ENCODE measurements around the gene TMEM132E. TPM values are rescaled to one million over a fixed set of nuclear protein-coding genes. Genes with fewer than 3 reads are reported as not detected.

Gene TMEM132E
- total and polyA plus RNA-seq, 11 donors, result 0.04 to 0.20 (median 0.09) TPM; not detected in 8

DNA sequence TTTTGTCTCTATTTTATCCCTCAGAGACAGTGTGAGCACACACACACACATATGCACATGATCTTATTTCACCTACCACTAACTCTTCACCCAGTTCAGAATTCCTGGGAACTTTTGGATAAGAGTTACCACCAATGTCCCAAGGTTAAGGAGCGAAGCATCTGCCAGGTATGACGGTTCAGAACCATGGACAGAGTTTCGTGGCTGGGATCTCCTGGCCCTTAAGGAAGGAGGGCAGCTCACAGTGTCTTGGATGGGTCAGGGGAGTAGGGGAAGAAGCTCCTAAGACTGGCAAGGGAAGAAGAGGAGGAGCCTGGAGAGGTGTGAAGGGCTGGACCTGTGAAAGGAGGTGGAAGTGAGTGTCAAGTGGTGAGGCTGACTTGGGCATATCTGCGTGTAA, 23.0 kb upstream of the TMEM132E start:
- Histone ChIP-seq H3K4me1 (no peaks in the 10 kb centered on the region), H3K9me3 (no peaks in the 10 kb centered on the region), H3K27me3 (peaks cover 0 to 50% (median 10%) of the 10 kb centered on the region in 9 donors), H3K27ac (no peak overlapping the region), H3K36me3 (no peaks in the 10 kb centered on the region), H3K4me3 (no peak overlapping the region)
- 9 to 19% (median 11%) methylated on average over 4 of the region's 4 CpGs for WGBS, 4 donors
- intact Hi-C loops (cut with DNase I), result loop anchor here in 2 of 10 donors (10.0 kb wide), 2 partner anchors 58 to 78 kb away; no protein-coding TSS in a partner anchor
- DNase-seq (no peak), ATAC-seq (no peak)
- TF ChIP-seq, protein P1, sequence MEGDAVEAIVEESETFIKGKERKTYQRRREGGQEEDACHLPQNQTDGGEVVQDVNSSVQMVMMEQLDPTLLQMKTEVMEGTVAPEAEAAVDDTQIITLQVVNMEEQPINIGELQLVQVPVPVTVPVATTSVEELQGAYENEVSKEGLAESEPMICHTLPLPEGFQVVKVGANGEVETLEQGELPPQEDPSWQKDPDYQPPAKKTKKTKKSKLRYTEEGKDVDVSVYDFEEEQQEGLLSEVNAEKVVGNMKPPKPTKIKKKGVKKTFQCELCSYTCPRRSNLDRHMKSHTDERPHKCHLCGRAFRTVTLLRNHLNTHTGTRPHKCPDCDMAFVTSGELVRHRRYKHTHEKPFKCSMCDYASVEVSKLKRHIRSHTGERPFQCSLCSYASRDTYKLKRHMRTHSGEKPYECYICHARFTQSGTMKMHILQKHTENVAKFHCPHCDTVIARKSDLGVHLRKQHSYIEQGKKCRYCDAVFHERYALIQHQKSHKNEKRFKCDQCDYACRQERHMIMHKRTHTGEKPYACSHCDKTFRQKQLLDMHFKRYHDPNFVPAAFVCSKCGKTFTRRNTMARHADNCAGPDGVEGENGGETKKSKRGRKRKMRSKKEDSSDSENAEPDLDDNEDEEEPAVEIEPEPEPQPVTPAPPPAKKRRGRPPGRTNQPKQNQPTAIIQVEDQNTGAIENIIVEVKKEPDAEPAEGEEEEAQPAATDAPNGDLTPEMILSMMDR (IDR thresholded peaks at IDR 0.05), result no peak
- TF ChIP-seq POLR2A (IDR thresholded peaks at IDR 0.05), result no peak

DNA sequence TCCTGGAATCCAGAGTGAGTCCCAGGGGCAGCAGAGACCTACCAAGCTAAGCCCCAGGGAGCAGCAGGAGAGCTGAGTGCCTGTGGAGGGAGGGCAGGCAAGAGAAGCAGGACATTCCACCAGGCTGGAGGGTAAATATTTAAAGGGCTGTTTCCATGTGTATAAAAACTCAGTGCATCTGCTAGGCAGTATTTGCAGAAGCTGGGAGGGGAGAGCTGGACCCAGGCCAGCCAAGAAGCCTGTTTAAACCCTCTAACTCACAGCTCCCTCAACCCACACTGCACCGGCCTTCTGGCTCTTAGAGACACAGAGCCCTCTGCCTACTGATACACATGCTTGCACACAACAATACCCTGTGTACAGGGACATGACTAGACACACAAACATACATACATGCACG, 22.5 kb upstream of the TMEM132E start:
- no peak overlapping the region for H3K27ac ChIP-seq
- no peak for DNase-seq
- no peak for TF ChIP-seq POLR2A (IDR thresholded peaks at IDR 0.05)
- TF ChIP-seq, protein P1 (IDR thresholded peaks at IDR 0.05), result no peak
- H3K9me3 ChIP-seq, result no peaks in the 10 kb centered on the region
- no peak overlapping the region for H3K4me3 ChIP-seq
- WGBS, 4 donors, result 78 to 86% (median 81%) methylated on average over 2 of the region's 2 CpGs
- ATAC-seq, result no peak
- no peaks in the 10 kb centered on the region for H3K4me1 ChIP-seq
- H3K27me3 ChIP-seq, result peaks cover 0 to 47% (median 10%) of the 10 kb centered on the region in 9 donors
- H3K36me3 ChIP-seq, result no peaks in the 10 kb centered on the region
- intact Hi-C loops (cut with DNase I), result loop anchor here in 2 of 10 donors (10.0 kb wide), 2 partner anchors 58 to 78 kb away; no protein-coding TSS in a partner anchor

DNA sequence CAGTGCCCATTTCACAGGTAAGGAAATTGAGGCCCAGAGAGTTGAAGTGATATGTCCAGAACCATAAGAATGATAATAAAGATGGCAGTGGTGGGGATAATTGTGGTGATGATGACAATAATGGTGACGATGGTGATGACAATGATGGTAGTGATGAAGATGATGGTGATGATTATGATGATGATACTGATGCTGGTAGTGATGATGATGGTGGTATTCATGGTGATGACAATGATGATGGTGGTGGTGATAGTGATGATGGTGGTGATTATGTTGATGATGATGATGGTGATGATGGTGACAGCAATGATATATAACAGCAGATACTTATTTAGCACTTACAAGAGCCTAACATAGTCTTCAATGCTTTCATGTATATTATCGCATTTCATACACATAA, 18.1 kb upstream of the TMEM132E start:
- Histone ChIP-seq H3K36me3 (no peaks in the 10 kb centered on the region), H3K9me3 (no peaks in the 10 kb centered on the region), H3K27me3 (peaks cover 0 to 48% (median 10%) of the 10 kb centered on the region in 9 donors), H3K4me1 (no peaks in the 10 kb centered on the region), H3K4me3 (no peak overlapping the region), H3K27ac (no peak overlapping the region)
- intact Hi-C loops (cut with DNase I), result no loop called here
- DNase-seq, result no peak
- 70 to 95% (median 92%) methylated on average over 2 of the region's 2 CpGs for WGBS, 4 donors
- ATAC-seq, result no peak
- TF ChIP-seq, protein P1 (IDR thresholded peaks at IDR 0.05), result no peak
- TF ChIP-seq POLR2A (IDR thresholded peaks at IDR 0.05), result no peak

DNA sequence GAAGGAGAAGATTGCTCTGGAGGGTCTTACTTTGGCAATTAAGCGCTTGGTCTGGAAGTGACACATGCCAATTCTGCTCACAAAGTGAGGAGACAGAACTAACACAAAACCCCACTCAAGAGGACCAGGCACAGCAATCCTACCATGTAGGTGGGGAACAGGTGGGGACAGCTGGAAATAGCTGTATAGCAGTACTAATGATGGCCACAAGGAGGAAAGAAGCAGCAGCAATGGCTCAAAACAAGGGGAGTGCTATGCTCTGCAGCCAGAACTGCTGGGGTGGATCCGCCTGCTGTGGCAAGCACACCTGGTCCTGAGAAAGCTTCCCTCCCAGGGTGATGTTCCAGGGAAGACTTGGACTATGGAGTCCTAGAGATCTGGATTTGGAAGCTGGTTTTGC, 17.0 kb upstream of the TMEM132E start:
- ATAC-seq (no peak), DNase-seq (no peak)
- intact Hi-C loops (cut with DNase I), result no loop called here
- no peaks in the 10 kb centered on the region for H3K36me3 ChIP-seq
- no peak overlapping the region for H3K4me3 ChIP-seq
- no peaks in the 10 kb centered on the region for H3K4me1 ChIP-seq
- H3K27ac ChIP-seq, result no peak overlapping the region
- no peaks in the 10 kb centered on the region for H3K9me3 ChIP-seq
- WGBS, 4 donors, result 44 to 91% (median 49%) methylated on average over 1 to 2 of the region's 2 CpGs
- peaks cover 0 to 51% (median 10%) of the 10 kb centered on the region in 9 donors for H3K27me3 ChIP-seq
- TF ChIP-seq, protein P1 (IDR thresholded peaks at IDR 0.05), result peak in 8 of 12 donors; percentile 8 to 36 (median 12)
- TF ChIP-seq POLR2A (IDR thresholded peaks at IDR 0.05), result no peak
